H1 (cell line): ENCODE measurements around the gene CELF2. TPM values are rescaled to one million over a fixed set of nuclear protein-coding genes. Genes with fewer than 3 reads are reported as not detected.

Experiments
- ASH2L ChIP-seq: fragments of 200-600, 300-600 bp; sonication (generic); IDR thresholded peaks from one replicate; pipeline ENCODE4 v1.7.1; 2017; ENCODE audit warnings: low read length
- SRF ChIP-seq: IDR thresholded peaks from 2 replicates; pipeline ENCODE4 v1.6.1; 2011; ENCODE audit warnings: mild to moderate bottlenecking, low read depth, low read length, moderate library complexity
- polyA plus RNA-seq, 7 experiments: library from polyadenylated mRNA; depleted of rRNA in 3 of 7; stranded (reverse) in 5 of 7; unstranded in 2 of 7; fragments of >200 nt in 5 of 7; fragments of 200-250 nt in 2 of 7; gene quantifications; 1 replicate in 5 of 7; 2 replicates in 1 of 7; 4 replicates in 1 of 7; pipeline versions ENCODE4 v1.2.1 to v1.2.3, GENCODE V29; 2011 to 2013; ENCODE audit warnings: missing spikeins in 2 of 7, mixed read lengths in 2 of 7
- total RNA-seq: library from RNA; stranded (reverse); fragmentation: NEBNext Ultra II Directional; extraction: Animal tissue kit (Norgen Biotek cat#: 25700); gene quantifications from 2 replicates; pipeline ENCODE4 v1.2.1, GENCODE V29; 2021
- TF ChIP-seq, protein P1 (sequence below): IDR thresholded peaks from 2 replicates; pipeline ENCODE4 v1.6.1; 2012; ENCODE audit warnings: low read length, inconsistent platforms

The CELF2 gene
- total and polyA plus RNA-seq, 2 of the 8 experiments (the other 6 are each of a cell fraction or from before 2014, with no cell fraction given), result 18.3 to 22.7 TPM

DNA sequence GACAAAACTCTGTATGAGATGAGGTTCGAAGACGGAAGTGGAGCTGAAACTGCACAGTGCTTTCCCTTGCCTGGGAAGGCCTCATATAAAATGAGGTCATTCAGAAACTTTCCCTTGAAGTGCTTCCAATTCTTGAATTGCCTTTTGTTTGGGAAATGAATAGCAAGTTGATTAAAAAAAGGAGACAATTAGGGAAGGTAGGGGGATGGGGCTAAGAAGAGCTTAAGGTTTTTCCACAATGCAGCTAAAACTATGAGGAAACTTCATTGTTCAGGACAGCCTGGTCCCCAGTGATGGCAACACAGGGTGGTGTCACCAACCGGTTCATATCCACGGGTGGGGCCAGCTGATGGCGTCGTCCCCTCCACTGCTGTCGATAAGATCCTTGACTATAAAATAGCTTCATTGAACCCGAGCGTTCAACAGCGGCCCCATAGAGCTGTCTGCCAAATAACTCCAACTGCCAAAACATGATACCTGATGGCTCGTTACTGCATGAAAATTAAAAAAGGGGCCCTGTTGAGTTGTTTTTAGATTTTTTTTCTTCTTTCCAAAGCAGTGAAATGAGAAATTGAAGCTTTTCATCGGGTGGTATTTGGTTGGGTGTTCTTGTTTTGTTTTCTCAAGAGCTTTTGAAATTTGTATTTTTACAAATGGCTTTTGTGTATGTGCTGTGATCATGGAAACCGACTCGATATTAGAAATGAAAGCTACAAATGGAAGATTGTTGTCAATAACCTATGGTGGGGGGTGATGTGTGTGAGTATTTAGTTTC is 2.8 kb upstream of the CELF2 start (continued):
- TF ChIP-seq, protein P1, sequence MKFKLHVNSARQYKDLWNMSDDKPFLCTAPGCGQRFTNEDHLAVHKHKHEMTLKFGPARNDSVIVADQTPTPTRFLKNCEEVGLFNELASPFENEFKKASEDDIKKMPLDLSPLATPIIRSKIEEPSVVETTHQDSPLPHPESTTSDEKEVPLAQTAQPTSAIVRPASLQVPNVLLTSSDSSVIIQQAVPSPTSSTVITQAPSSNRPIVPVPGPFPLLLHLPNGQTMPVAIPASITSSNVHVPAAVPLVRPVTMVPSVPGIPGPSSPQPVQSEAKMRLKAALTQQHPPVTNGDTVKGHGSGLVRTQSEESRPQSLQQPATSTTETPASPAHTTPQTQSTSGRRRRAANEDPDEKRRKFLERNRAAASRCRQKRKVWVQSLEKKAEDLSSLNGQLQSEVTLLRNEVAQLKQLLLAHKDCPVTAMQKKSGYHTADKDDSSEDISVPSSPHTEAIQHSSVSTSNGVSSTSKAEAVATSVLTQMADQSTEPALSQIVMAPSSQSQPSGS, result no peak
- TF ChIP-seq ASH2L (no peak), SRF (no peak)
- TF ChIP-seq, all 59 proteins: peak for 0
